CD4-positive, alpha-beta T cell (primary cell): ENCODE measurements around the gene CRAMP1. TPM values are rescaled to one million over a fixed set of nuclear protein-coding genes. Genes with fewer than 3 reads are reported as not detected.

Experiments
- ATAC-seq: fragments of 200-7000 bp; cut with Tn5 transposase; one replicate; pipeline ENCODE4 v1.10.0; 2022; ENCODE audit warnings: mild to moderate bottlenecking; ENCODE audit not compliant: poor library complexity
- CTCF ChIA-PET: fragments of 350-600 bp; sonication (Branson Sonifier 250); formaldehyde crosslinking; loops from one replicate; lab custom pipeline; 2021; ENCODE audit warnings: antibody characterized with exemption, inconsistent platforms; lab: Charles Lee
- POLR2A ChIA-PET: fragments of 350-600 bp; sonication (Branson Sonifier 250); formaldehyde crosslinking; loops from one replicate; lab custom pipeline; 2021; ENCODE audit warnings: antibody characterized with exemption, inconsistent platforms; lab: Charles Lee
- DNase-seq, 14 experiments: peaks; one replicate each; pipeline ENCODE4 v3.0.0-alpha.2; 2013 to 2020; ENCODE audit warnings: mixed read lengths in 2 of 14
- H3K27ac ChIP-seq, 2 donors: one replicate each; pipeline versions ENCODE4 v1.5.1 to v1.7.0; 2013; ENCODE audit warnings: low read length in 2 of 2, low read depth in 1 of 2, mild to moderate bottlenecking in 1 of 2
- H3K27me3 ChIP-seq, 2 experiments: 1 replicate in 1 of 2; 2 replicates in 1 of 2; pipeline versions ENCODE4 v1.6.1 to v1.7.0; 2013; ENCODE audit warnings: low read length in 2 of 2, control low read depth in 1 of 2, mild to moderate bottlenecking in 1 of 2, moderate library complexity in 1 of 2; ENCODE audit not compliant: insufficient read depth in 2 of 2, control insufficient read depth in 1 of 2
- H3K36me3 ChIP-seq: one replicate; pipeline ENCODE4 v1.6.1; 2013; ENCODE audit warnings: low read length, control low read depth; ENCODE audit not compliant: insufficient read depth
- H3K4me1 ChIP-seq: one replicate; pipeline ENCODE4 v1.6.1; 2013; ENCODE audit warnings: low read length, control low read depth; ENCODE audit not compliant: insufficient read depth
- H3K4me3 ChIP-seq: one replicate; pipeline ENCODE4 v1.5.1; 2013; ENCODE audit warnings: mild to moderate bottlenecking, low read length, moderate library complexity
- H3K9me3 ChIP-seq, 2 experiments: 1 replicate in 1 of 2; 2 replicates in 1 of 2; pipeline versions ENCODE4 v1.6.1 to v1.7.0; 2013; ENCODE audit warnings: low read length in 2 of 2, mild to moderate bottlenecking in 2 of 2, control low read depth in 1 of 2, moderate library complexity in 1 of 2; ENCODE audit not compliant: control insufficient read depth in 1 of 2, insufficient read depth in 1 of 2
- H3K27ac Mint-ChIP-seq: one replicate; pipeline ENCODE4 v1.8.0; 2020; ENCODE audit warnings: mixed read lengths
- H3K27me3 Mint-ChIP-seq: one replicate; pipeline ENCODE4 v1.8.0; 2021; ENCODE audit warnings: mixed read lengths
- H3K36me3 Mint-ChIP-seq: one replicate; pipeline ENCODE4 v1.8.0; 2021; ENCODE audit warnings: low read depth, mixed read lengths
- H3K4me1 Mint-ChIP-seq: one replicate; pipeline ENCODE4 v1.8.0; 2021; ENCODE audit warnings: low read depth, mixed read lengths
- H3K4me3 Mint-ChIP-seq: one replicate; pipeline ENCODE4 v1.8.0; 2020; ENCODE audit warnings: mild to moderate bottlenecking, mixed read lengths
- H3K9me3 Mint-ChIP-seq: one replicate; pipeline ENCODE4 v1.8.0; 2020; ENCODE audit warnings: mixed read lengths
- intact Hi-C, 2 experiments: fragments of 100-400 bp; cut with DNase I in 1 of 2; cut with micrococcal nuclease in 1 of 2; formaldehyde crosslinking; loops; one replicate each; pipeline versions ENCODE4 v1.15.1 to v1.9.0; 2023 to 2025; cut with DNase I, micrococcal nuclease
- total RNA-seq, 174 experiments: library from RNA in 2 of 174; stranded (reverse) in 2 of 174; gene quantifications; one replicate each; pipeline ENCODE4 v1.2.3 and lab custom pipeline; 2021 to 2026
- TF ChIP-seq, protein P1 (sequence below): fragments of 200-600 bp; IDR thresholded peaks from one replicate; pipeline ENCODE4 v1.8.0; 2022; ENCODE audit warnings: antibody characterized with exemption, mild to moderate bottlenecking

The CRAMP1 gene
- total RNA-seq, 2 experiments from 2014 or later: 14.1 to 15.2 TPM

DNA sequence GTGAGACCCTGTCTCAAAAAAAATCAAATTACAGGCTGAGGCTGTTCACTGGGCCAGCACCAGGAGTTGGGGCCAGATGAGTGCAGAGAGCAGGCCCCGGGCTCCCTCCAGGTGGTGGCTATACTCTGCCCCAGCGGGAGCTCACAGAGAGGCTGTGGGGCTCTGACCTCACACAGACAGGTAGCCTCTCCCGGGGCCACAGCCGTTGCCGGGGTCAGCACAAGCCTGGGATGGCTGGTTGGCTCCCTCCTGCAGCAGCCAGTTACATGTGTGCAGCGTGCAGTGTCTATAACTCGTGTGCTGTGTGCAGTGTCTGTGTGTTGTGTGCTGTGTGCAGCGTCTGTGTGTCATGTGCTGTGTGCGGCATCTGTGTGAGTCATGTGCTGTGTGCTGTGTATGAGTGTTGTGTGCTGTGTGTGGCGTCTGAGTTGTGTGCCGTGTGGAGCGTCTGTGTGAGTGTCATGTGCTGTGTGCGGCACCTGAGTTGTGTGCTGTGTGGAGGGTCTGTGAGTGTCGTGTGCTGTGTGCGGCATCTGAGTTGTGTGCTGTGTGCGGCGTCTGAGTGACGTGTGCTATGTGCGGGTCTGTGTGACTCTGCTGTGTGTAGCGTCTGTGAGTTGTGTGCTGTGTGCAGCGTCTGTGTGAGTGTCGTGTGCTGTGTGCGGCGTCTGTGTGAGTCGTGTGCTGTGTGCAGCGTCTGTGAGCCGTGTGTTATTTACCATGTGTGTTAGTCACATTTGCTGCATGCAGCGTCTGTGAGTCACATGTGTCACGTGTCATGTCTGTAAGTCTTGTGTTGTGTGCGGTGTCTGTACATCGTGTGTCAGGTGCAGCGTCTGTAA, 114.7 kb downstream of the CRAMP1 start:
- Histone ChIP-seq H3K36me3 (peaks cover 54% of the 10 kb centered on the region), H3K9me3 (no peaks in the 10 kb centered on the region), H3K27ac (no peak overlapping the region), H3K4me3 (no peak overlapping the region), H3K4me1 (peaks cover 28% of the 10 kb centered on the region), H3K27me3 (no peaks in the 10 kb centered on the region)
- Mint-ChIP-seq H3K36me3 (peaks cover 43% of the 10 kb centered on the region), H3K4me3 (no peak overlapping the region), H3K27me3 (no peaks in the 10 kb centered on the region), H3K27ac (no peak overlapping the region), H3K4me1 (peaks cover 26% of the 10 kb centered on the region), H3K9me3 (no peaks in the 10 kb centered on the region)
- POLR2A ChIA-PET: no interaction called here
- ATAC-seq (no peak), DNase-seq (no peak)
- TF ChIP-seq, protein P1, sequence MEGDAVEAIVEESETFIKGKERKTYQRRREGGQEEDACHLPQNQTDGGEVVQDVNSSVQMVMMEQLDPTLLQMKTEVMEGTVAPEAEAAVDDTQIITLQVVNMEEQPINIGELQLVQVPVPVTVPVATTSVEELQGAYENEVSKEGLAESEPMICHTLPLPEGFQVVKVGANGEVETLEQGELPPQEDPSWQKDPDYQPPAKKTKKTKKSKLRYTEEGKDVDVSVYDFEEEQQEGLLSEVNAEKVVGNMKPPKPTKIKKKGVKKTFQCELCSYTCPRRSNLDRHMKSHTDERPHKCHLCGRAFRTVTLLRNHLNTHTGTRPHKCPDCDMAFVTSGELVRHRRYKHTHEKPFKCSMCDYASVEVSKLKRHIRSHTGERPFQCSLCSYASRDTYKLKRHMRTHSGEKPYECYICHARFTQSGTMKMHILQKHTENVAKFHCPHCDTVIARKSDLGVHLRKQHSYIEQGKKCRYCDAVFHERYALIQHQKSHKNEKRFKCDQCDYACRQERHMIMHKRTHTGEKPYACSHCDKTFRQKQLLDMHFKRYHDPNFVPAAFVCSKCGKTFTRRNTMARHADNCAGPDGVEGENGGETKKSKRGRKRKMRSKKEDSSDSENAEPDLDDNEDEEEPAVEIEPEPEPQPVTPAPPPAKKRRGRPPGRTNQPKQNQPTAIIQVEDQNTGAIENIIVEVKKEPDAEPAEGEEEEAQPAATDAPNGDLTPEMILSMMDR: no peak
- CTCF ChIA-PET: no interaction called here
- intact Hi-C loops: no loop called here

Other genes starting within 250 kb of the CRAMP1 start
- gene UNKL, start 197.7 kb upstream of the CRAMP1 start, total RNA-seq: 10 to 100 TPM; 52.6 to 53.2 TPM
- 1 to 10 TPM; 6.9 to 7.6 TPM for gene UQCC4, start 191.6 kb upstream of the CRAMP1 start, total RNA-seq
- gene PERCC1, start 181.3 kb upstream of the CRAMP1 start, total RNA-seq: under 1 TPM in 1 of 2 experiments, not detected in 1; 0.30 TPM
- 1 to 10 TPM; 2.9 to 3.0 TPM for gene CCDC154, start 167.8 kb upstream of the CRAMP1 start, total RNA-seq
- 10 to 100 TPM; 70.5 to 76.2 TPM for gene CLCN7, start 137.3 kb upstream of the CRAMP1 start, total RNA-seq
- not detected for gene PTX4, start 123.4 kb upstream of the CRAMP1 start, total RNA-seq
- gene TELO2, start 119.0 kb upstream of the CRAMP1 start, total RNA-seq: 10 to 100 TPM; 29.7 to 30.8 TPM
- 10 to 100 TPM; 20.5 to 22.1 TPM for gene TMEM204, start 78.7 kb upstream of the CRAMP1 start, total RNA-seq
- 1 to 10 TPM; 4.3 to 5.6 TPM for gene IFT140, start 288 bp upstream of the CRAMP1 start, total RNA-seq
- gene JPT2, start 65.9 kb downstream of the CRAMP1 start, total RNA-seq: 1 to 10 TPM; 2.5 to 3.2 TPM
- 100 to 1,000 TPM; 290 to 297 TPM for gene MAPK8IP3, start 93.8 kb downstream of the CRAMP1 start, total RNA-seq
- gene NME3, start 159.2 kb downstream of the CRAMP1 start, total RNA-seq: 10 to 100 TPM; 46.2 to 54.2 TPM
- 10 to 100 TPM; 28.6 to 30.8 TPM for gene EME2, start 160.4 kb downstream of the CRAMP1 start, total RNA-seq
- 10 to 100 TPM; 25.5 to 26.9 TPM for gene MRPS34, start 160.8 kb downstream of the CRAMP1 start, total RNA-seq
- gene SPSB3, start 170.2 kb downstream of the CRAMP1 start, total RNA-seq: 10 to 100 TPM; 86.3 to 87.6 TPM
- 10 to 100 TPM; 36.4 to 38.1 TPM for gene NUBP2, start 170.6 kb downstream of the CRAMP1 start, total RNA-seq
- gene IGFALS, start 181.3 kb downstream of the CRAMP1 start, total RNA-seq: under 1 TPM; 0.67 to 0.80 TPM
- 10 to 100 TPM; 20.9 to 22.7 TPM for gene HAGH, start 214.5 kb downstream of the CRAMP1 start, total RNA-seq
- gene FAHD1, start 214.8 kb downstream of the CRAMP1 start, total RNA-seq: 1 to 10 TPM; 4.1 to 4.5 TPM